GM19463 (cell line): Measurements from ENCODE around the gene MCF2L.

ENCODE experiments used
- ATAC-seq: cut with Tn5 transposase; IDR thresholded peaks from one replicate; pipeline ENCODE4 v1.9.1; 2021; ENCODE audit warnings: mild to moderate bottlenecking, moderate library complexity; ENCODE audit not compliant: unreplicated experiment

Gene MCF2L

GRCh38 chr13:113014752-113015745 is 46.0 kb downstream of the MCF2L start:
- no peak for ATAC-seq

- ATAC-seq, result no peak
Observed at GRCh38 chr13:113015826-113016525, 47.0 kb downstream of the MCF2L start.

DNA sequence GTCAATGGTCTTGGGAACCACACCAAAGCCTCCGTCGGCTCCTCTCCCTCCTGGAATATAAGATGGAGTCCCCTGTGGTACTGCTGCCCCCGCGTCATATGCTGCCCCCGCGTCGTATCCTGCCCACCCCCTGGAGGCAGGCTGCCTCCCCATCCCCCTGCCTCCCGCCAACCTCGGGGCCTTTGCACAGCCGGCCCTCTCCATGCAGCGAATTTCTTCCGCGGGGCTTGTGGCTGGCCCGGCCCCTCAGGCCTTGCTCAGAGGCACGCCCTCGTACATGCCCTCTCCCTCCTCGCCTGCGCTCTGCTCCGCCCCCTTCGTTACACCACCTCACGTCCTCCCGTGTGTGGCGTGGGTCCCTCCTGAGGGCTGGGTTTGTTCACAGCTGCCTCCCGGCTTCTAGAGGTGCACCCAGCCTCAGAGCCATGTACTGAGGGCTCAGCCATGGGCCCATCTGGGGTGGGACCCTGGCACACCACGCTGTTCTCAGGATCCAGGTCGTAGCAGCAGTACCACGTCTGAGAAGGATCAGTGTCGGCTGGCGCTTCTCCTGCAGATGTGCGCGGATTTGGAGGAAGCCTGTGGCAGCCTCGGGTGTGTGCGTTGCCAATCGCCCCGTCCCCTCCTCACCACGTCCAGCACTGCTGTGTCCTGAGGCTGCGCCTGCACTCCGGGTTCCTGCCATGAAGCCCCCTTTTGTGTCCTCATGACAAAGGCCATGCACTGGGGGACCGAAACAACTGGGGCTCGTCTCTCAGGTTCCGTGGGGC is 47.7 kb downstream of the MCF2L start:
- no peak for ATAC-seq

DNA sequence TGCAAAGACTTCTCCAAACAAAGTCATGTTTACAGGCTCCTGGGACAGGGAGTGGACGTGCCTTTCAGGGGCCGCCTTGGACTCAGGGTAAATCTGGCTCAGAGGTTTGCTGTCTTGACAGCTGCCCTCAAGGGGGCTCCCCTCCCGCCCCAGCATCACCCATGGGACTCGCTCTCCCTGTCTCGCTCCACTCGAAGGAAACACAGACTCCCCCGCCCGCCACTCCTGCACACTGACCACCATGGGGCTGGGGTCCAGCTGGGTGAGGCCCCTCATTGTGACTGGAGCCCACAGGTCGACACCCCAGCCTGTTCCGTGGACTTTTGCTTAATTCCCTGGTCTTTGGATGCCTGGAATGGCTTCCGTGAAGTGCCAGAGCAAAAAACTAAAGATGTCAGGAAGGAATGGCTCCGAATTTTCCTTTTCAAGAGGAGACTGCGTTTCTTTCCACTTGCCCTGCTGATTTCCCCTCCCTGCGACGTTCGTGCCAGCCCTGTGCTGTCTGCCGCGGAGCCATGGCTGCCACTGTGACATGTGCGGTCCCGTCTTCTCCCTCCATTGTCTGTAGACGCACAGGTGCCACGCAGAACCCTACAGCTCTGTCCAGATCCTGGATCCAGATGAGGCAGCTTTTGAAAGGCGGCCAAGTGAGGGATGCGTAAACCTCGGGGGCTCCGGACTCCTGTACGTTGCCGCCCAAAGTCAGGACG is 48.6 kb downstream of the MCF2L start:
- no peak for ATAC-seq

- ATAC-seq, result no peak
Observed at GRCh38 chr13:113018676-113019465, 49.9 kb downstream of the MCF2L start.

DNA sequence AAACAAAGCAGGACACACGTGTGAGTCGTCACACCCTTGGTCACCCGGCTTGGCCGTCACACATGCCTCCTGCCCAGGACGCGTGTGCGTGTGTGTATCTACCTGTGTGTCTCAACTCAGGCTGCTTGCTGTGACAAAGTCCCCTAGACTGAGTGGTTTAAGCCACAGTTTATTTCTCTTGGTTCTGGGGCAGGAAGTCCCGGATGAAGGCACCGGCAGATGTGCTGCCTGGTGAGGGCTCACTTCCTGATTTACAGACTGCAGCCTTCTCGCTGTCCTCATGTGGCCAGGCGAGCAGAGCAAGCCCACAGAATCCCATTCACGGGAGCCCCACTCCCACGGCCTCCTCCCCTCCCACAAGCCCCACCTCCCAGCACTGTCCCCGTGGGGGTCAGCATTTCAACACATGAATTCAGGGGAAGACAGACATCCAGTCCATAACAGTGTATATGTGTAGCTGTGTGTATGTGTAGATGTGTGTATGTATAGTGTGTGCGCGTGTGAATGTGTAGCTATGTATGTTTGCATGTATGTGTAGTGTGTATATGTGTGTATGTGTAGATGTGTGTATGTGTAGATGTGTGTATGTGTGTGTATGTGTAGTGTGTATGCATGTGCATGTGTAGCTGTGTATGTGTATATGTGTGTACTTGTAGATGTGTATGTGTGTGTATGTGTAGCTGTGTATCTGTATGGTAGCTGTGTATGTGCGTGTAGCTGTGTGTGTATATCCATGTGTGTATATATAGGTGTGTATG is 51.5 kb downstream of the MCF2L start:
- ATAC-seq, result no peak

GRCh38 chr13:113021391-113021790 is 52.4 kb downstream of the MCF2L start:
- ATAC-seq, result no peak

DNA sequence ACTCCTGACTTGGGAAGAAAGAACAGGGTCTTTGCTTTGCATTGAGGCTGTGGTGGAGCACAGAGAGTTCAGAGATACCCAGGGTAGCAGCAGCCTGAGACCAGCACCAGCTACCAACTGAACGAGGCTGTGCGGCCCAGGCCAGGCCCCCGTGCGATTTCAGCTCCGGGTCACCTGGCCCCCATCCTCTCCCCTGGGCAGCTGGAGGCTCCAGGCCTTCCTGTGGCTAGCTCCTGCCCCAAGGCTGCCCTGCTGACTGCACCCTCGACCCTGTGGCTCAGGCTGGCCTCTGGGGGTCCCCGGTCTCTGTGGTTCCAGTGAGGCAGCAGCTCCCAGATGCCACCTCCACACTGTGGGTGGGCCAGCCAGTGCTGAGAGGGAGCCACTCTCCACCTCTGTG is 52.8 kb downstream of the MCF2L start:
- ATAC-seq, result no peak

GRCh38 chr13:113022391-113022744 is 53.4 kb downstream of the MCF2L start:
- no peak for ATAC-seq

- no peak for ATAC-seq
Observed at GRCh38 chr13:113022745-113023574, 53.9 kb downstream of the MCF2L start.

- no peak for ATAC-seq
Observed at GRCh38 chr13:113023694-113024430, 54.8 kb downstream of the MCF2L start.

DNA sequence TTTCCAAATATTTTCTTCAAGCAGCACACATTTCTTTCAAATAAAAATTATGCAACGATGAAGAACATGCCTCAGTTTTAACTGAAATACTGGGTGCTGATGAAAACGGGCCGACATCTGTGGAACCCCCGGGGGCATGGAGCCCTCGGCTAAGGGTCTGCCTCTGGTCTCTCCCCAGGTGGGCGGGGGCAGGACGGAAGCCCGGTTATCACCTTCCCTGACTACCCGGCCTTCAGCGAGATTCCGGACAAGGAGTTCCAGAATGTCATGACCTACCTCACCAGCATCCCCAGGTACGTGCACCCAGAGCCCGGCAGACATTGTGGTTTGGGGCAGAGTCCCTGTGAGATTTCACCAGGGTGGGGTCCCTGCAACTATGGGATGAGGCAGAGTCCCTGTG is 55.5 kb downstream of the MCF2L start:
- no peak for ATAC-seq

GRCh38 chr13:113026391-113026910 is 57.4 kb downstream of the MCF2L start:
- no peak for ATAC-seq

GRCh38 chr13:113027095-113027494 is 58.1 kb downstream of the MCF2L start:
- ATAC-seq, result no peak

- no peak for ATAC-seq
Observed at GRCh38 chr13:113027566-113027965, 58.6 kb downstream of the MCF2L start.

GRCh38 chr13:113028336-113029060 is 59.5 kb downstream of the MCF2L start:
- no peak for ATAC-seq

- ATAC-seq, result no peak
Observed at GRCh38 chr13:113029061-113029445, 60.0 kb downstream of the MCF2L start.
